ENCODE results near the gene STON2.

DNA sequence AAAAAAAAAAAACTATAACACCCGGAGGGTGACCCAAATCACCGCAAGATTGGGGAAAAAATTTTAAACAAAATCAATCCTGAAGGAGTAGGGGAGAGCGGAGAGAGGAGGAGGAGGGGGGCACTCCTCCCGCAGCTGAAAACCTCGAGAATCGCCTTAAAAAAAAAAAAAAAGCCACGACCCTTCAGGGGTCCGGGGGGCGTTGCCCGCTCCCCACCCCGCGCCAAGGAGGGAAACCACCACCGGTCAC lies 179.6 kb downstream of the STON2 start:
- TF ChIP-seq EP300 (IDR thresholded peaks at IDR 0.05) (no peak), POLR2A (IDR thresholded peaks at IDR 0.05) (no peak)
- TF ChIP-seq, protein P1, sequence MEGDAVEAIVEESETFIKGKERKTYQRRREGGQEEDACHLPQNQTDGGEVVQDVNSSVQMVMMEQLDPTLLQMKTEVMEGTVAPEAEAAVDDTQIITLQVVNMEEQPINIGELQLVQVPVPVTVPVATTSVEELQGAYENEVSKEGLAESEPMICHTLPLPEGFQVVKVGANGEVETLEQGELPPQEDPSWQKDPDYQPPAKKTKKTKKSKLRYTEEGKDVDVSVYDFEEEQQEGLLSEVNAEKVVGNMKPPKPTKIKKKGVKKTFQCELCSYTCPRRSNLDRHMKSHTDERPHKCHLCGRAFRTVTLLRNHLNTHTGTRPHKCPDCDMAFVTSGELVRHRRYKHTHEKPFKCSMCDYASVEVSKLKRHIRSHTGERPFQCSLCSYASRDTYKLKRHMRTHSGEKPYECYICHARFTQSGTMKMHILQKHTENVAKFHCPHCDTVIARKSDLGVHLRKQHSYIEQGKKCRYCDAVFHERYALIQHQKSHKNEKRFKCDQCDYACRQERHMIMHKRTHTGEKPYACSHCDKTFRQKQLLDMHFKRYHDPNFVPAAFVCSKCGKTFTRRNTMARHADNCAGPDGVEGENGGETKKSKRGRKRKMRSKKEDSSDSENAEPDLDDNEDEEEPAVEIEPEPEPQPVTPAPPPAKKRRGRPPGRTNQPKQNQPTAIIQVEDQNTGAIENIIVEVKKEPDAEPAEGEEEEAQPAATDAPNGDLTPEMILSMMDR (IDR thresholded peaks at IDR 0.05) = no peak

All from ovary (tissue), 3 donors.